GM21619 (cell line): ENCODE measurements around the gene BPIFB6.

Experiments used
- ATAC-seq: cut with Tn5 transposase; IDR thresholded peaks from one replicate; pipeline ENCODE4 v1.9.1; 2021; ENCODE audit not compliant: unreplicated experiment

The BPIFB6 gene

GRCh38 chr20:33059741-33060390, 28.4 kb downstream of the BPIFB6 start:
- no peak for ATAC-seq

DNA sequence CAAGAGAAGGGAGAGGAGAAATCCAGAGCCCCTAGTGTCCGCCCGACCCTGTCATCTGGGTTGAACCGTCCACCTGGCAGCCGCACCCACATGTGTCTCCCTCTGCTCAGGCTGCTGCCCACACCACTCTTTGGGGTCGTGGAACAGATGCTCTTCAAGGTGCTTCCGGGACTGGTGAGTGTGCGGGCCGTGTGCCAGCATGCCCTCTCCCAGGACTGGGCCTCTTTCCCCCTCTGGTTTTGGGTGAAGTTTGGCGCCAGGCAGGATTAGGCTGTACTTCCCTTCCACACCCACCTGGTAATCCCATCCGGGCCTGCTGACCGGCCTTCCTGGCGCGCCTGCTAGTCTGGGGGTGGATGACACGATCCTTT, 30.2 kb downstream of the BPIFB6 start:
- ATAC-seq, result no peak

DNA sequence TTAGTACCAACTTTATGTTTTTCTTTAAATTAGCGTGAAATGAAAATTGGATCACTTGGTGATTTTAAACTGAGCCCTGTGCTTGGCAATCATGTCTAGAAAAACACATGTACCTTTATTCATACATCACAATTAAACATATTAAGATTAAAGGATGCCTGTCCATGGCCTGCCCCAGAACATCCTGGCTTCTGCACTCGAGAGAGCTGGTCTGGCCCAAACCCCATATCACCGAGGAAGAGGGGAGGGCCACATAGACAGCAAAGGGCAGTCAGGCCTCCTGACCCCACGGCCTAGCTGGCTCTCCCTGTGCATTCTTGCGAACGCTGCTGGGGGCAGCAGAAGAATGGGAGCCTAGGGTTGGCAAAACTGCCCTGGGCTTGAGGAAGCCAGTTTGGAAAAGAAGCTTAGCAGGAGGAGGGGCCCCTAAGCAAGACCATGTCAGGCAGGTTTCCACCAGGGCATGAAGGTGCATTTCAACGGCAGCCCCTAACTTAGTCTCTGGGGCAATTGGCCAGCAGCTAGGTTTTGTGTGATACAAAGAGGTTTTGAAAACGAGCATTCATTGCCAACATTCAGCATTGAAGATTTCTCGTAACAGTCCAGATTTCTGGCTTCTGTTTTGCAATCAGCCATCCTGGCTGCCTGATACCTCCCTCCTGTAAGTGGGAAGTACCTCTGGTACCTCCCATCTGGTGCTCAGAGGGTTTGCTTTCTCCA, 30.8 kb downstream of the BPIFB6 start:
- ATAC-seq, result no peak

GRCh38 chr20:33062825-33063149, 31.3 kb downstream of the BPIFB6 start:
- ATAC-seq, result no peak

GRCh38 chr20:33063271-33063670, 31.8 kb downstream of the BPIFB6 start:
- ATAC-seq, result no peak

- ATAC-seq, result no peak
These were observed 33.3 kb downstream of the BPIFB6 start for GRCh38 chr20:33064572-33065287.

GRCh38 chr20:33065785-33066184, 34.3 kb downstream of the BPIFB6 start:
- no peak for ATAC-seq

DNA sequence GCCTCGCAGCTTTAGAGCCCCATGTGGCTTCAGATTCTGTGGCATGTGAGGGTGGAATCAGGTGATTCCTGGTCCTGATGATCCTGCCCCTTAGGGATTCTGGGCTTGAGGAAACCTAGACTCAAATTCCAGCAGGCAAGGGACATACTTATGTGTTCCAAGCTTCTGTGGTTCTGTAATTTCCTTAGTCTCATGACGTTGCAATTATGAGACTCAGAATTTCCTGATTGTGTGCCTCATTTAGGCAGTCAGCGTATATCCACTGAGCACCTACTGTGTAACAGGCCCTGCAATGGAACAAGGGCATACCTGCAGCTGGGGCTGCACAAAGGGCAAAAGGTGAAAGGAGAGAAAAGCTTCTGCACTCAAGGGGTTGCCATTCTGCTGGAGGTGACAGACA, 36.4 kb downstream of the BPIFB6 start:
- no peak for ATAC-seq

GRCh38 chr20:33068251-33068939, 36.9 kb downstream of the BPIFB6 start:
- no peak for ATAC-seq

GRCh38 chr20:33069673-33070072, 38.2 kb downstream of the BPIFB6 start:
- no peak for ATAC-seq

GRCh38 chr20:33070111-33071053, 38.9 kb downstream of the BPIFB6 start:
- ATAC-seq, result no peak

DNA sequence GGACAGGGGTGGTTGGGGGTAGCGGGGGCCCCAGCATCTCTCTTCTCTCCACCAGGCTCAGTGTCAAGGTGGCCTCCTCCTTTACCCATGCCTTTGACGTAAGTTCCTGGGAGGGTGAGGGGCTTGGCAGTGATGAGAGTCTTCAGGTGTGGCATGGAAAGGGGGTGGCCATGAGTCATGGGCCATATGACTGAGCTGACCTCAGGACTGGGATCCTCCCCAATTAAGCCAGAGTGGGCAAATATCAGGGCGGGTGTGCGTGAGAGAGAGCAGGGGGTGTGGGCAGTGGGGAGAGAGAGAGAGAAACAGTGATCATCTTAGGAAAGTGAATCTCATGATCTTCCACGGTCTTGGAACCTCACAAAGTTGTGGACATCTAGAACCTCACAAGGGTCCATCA, 39.8 kb downstream of the BPIFB6 start:
- no peak for ATAC-seq

GRCh38 chr20:33072362-33072761, 40.9 kb downstream of the BPIFB6 start:
- no peak for ATAC-seq

- ATAC-seq, result no peak
These were observed 41.4 kb downstream of the BPIFB6 start for GRCh38 chr20:33072813-33073212.

- no peak for ATAC-seq
These were observed 43.2 kb downstream of the BPIFB6 start for GRCh38 chr20:33074675-33075074.

DNA sequence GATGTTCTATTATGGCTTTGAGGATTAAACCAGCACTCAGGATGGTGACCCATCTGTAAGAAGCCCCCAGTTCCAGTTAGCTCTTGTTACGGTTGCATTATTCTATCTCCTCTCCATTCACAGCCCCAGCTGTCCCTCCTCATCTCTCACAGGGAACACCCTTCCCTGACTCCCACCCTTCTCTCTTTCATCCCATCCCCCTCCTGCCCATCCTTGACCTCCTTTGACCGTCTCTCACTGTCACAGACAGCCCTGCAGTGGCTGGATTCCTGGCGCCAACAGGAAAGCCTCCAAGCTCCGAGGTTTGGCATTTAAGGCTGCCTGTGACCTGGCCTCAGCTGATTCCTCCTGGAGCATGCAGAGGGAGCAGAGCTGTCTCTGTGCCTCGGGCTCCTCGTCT, 43.8 kb downstream of the BPIFB6 start:
- no peak for ATAC-seq

DNA sequence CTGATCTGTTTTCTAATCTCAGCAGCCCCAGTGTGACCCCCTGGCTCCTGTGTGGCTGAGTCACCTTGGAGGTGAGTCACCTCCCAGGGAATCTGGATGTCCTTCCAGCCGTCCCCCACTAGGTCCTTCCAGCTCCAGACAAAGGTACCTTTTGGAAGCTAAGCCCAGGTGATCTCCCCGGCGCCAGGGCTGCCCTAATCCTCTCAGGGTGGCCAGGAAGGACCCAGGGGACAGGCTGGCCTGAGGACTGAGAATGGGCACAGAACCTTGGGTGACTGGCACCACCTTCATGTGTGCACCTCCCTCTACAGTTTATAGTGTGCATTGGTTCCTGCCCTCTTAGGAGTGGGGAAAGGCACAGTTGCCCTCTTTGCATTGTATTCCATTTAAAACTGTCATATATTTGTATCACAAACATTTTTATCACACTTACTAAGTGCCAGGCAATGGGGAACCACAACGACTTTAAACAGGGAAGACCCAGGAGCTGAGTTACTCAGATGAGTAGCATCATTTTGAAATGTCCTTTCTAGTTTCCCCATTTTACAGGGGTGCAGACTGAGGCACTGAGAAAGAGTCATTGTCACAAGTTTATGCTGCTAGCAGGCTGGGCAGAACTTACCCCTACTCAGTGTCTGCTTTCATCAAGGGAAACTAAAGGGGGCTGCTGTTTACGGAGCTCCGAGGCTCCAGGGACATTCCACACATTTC, 45.4 kb downstream of the BPIFB6 start:
- ATAC-seq, result no peak

DNA sequence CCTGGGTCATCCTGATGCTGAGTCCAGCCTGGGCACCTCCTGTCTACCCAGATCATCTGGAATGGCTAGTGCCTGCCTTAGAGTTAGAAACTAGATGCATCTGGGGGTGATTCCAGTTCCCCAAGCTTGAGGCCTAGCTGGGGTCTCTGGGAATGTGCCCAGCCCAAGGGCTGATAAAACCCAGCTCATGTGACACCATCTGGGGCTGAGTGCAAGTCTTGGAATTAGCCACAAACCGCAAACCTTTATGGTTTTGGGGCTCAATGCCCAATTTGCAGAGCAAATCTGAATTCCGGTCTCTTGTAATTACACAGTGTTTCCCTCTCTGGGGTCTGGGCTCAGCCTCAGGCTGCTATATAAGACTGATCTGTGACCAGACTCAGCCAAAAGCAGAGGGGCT, 47.8 kb downstream of the BPIFB6 start, which contains the start of gene BPIFB4:
Gene BPIFB4 (plus strand): TSS at position 385 of the 400 bp plus-strand sequence. CDS start 1,884 bp downstream, outside the sequence.
- no peak for ATAC-seq

DNA sequence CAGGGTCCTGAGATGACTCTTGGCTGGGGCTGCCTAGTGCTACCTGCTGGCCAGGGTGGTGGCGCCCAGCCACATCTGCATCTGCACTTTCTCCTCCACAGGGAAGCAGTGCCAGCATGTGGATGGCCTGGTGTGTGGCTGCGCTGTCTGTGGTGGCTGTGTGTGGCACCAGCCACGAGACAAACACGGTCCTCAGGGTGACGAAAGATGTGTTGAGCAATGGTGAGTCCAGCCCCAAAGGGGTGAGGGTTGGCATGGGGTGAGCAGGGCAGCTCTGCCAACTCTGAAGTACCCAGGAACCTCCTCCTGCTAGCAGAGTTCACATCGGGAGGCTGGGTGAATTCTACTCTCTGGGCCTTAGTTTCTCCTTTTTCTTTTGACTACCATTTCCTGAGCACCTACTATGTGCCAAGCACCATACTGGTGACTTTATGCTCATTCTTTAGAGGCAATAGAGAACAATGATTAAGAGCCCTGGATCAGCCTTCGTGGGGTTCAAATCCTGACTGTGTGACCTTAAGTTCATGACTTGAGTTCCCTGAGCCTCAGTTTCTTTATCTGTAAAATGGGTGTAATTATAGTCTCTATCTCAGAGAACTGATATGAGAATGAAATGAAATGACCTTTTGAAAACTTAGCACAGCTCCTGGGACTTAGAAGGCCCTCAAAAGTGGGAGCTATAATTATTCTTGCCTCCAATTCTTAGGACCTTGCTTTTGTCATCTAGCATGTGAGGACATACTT, 50.1 kb downstream of the BPIFB6 start:
- no peak for ATAC-seq
